Endothelial cell of coronary artery (primary cell): ENCODE results near the gene AP1G1. TPM values are rescaled to one million over a fixed set of nuclear protein-coding genes. Genes with fewer than 3 reads are reported as not detected.

Experiments
- total RNA-seq: library from RNA; depleted of rRNA; stranded (reverse); fragments of >200 nt; gene quantifications from 2 replicates; pipeline ENCODE4 v1.2.3, GENCODE V29; 2014

Gene AP1G1
- 42.5 and 60.1 TPM in 2 replicates for total RNA-seq

GRCh38 chr16:71808593-71809459 lies at the start of gene AP1G1:
Gene AP1G1 (minus strand): TSS chr16:71808834. CDS start chr16:71789479, 19,355 bp downstream.

GRCh38 chr16:71845639-71846430 lies 37.2 kb upstream of the AP1G1 start, which contains the start of gene ATXN1L:
Gene ATXN1L (plus strand): TSS chr16:71845976. CDS start chr16:71849741, 3,765 bp downstream.

GRCh38 chr16:71724320-71724751 lies 84.3 kb downstream of the AP1G1 start, which contains the start of gene PHLPP2:
Gene PHLPP2 (minus strand): TSS chr16:71724701. CDS start chr16:71714795, 9,906 bp downstream.

Other genes starting within 250 kb of the AP1G1 start
- not detected in 2 replicates for gene TAT, start 231.7 kb downstream of the AP1G1 start, total RNA-seq
- gene MARVELD3, start 182.7 kb downstream of the AP1G1 start, total RNA-seq = not detected in 2 replicates
- 4.9 and 7.1 TPM in 2 replicates for gene PHLPP2, start 84.1 kb downstream of the AP1G1 start, total RNA-seq
- gene ATXN1L, start 37.1 kb upstream of the AP1G1 start, total RNA-seq = 11.3 and 16.5 TPM in 2 replicates
- gene ZNF821, start 75.3 kb upstream of the AP1G1 start, total RNA-seq = 4.5 and 5.5 TPM in 2 replicates
- 133 and 151 TPM in 2 replicates for gene IST1, start 86.7 kb upstream of the AP1G1 start, total RNA-seq
- not detected in 2 replicates for gene PKD1L3, start 191.6 kb upstream of the AP1G1 start, total RNA-seq
- 3.7 TPM in 2 replicates for gene DHODH, start 199.9 kb upstream of the AP1G1 start, total RNA-seq
- gene HP, start 245.7 kb upstream of the AP1G1 start, total RNA-seq = not detected in 2 replicates